ENCODE data around the gene CAMK1D. TPM values are rescaled to one million over a fixed set of nuclear protein-coding genes. Genes with fewer than 3 reads are reported as not detected.

The CAMK1D gene
- total RNA-seq, 2 experiments from 2014 or later: 19.0 to 25.6 TPM

GRCh38 chr10:12319076-12319475 is 30.3 kb upstream of the CAMK1D start:
- ChIA-PET POLR2A (no interaction called here), CTCF (ENCODE audit: unreplicated experiment) (no interaction called here)
- no peak overlapping the region for H3K4me2 ChIP-seq (ENCODE audit: low read length)

GRCh38 chr10:12320892-12321291 is 28.5 kb upstream of the CAMK1D start:
- Histone ChIP-seq H3K27ac (ENCODE audit: low read depth, low read length, poor library complexity, severe bottlenecking) (no peak overlapping the region), H3K4me2 (ENCODE audit: low read length) (no peak overlapping the region), H3K4me3 (ENCODE audit: low read depth, low read length, poor library complexity, severe bottlenecking) (no peak overlapping the region), H3K9me2 (ENCODE audit: insufficient read depth, low read length) (no peaks in the 10 kb centered on the region), H2AFZ (ENCODE audit: low read length) (no peak overlapping the region), H3K9me3 (ENCODE audit: low read length) (no peaks in the 10 kb centered on the region), H4K20me1 (ENCODE audit: insufficient read depth, low read length) (no peaks in the 10 kb centered on the region), H3K79me2 (ENCODE audit: insufficient read depth, low read depth, low read length) (no peaks in the 10 kb centered on the region), H3K36me3 (ENCODE audit: insufficient read depth, low read length) (no peaks in the 10 kb centered on the region), H3K4me1 (ENCODE audit: insufficient read depth, low read length, poor library complexity, severe bottlenecking) (peaks cover 15% of the 10 kb centered on the region)
- no TSS peak for BruUV-seq (replicated peaks)
- intact Hi-C loops (cut with micrococcal nuclease; ENCODE audit: unreplicated experiment): no loop called here
- TF ChIP-seq EZH2phosphoT487 (IDR thresholded peaks at IDR 0.05; ENCODE audit: borderline replicate concordance, low read depth, low read length): no peak
- TF ChIP-seq CTCF (conservative IDR thresholded peaks at IDR 0.05; ENCODE audit: low read length): no peak
- POLR2A ChIA-PET: interaction anchor here (0.6 to 1.6 kb wide), 2 partner anchors 19 to 730 kb away, joined by 3 to 6 read pairs; no protein-coding TSS in a partner anchor
- CTCF ChIA-PET (ENCODE audit: unreplicated experiment): no interaction called here
- DNase-seq (ENCODE audit: low spot score): no peak

More at GRCh38 chr10:12319076-12319475, 30.3 kb upstream of the CAMK1D start:
- H3K9me3 ChIP-seq (ENCODE audit: low read length): no peaks in the 10 kb centered on the region
- H3K4me1 ChIP-seq (ENCODE audit: insufficient read depth, low read length, poor library complexity, severe bottlenecking): peaks cover 15% of the 10 kb centered on the region
- DNase-seq (ENCODE audit: low spot score): no peak
- H3K79me2 ChIP-seq (ENCODE audit: insufficient read depth, low read depth, low read length): no peaks in the 10 kb centered on the region
- TF ChIP-seq CTCF (conservative IDR thresholded peaks at IDR 0.05; ENCODE audit: low read length) (no peak), EZH2phosphoT487 (IDR thresholded peaks at IDR 0.05; ENCODE audit: borderline replicate concordance, low read depth, low read length) (no peak)
- H3K9me2 ChIP-seq (ENCODE audit: insufficient read depth, low read length): no peaks in the 10 kb centered on the region
- H2AFZ ChIP-seq (ENCODE audit: low read length): peak overlapping the region; percentile 55
- H3K36me3 ChIP-seq (ENCODE audit: insufficient read depth, low read length): no peaks in the 10 kb centered on the region
- BruUV-seq (replicated peaks): no TSS peak
- intact Hi-C loops (cut with micrococcal nuclease; ENCODE audit: unreplicated experiment): no loop called here
- no peak overlapping the region for H3K4me3 ChIP-seq (ENCODE audit: low read depth, low read length, poor library complexity, severe bottlenecking)
- H3K27ac ChIP-seq (ENCODE audit: low read depth, low read length, poor library complexity, severe bottlenecking): no peak overlapping the region
- no peaks in the 10 kb centered on the region for H4K20me1 ChIP-seq (ENCODE audit: insufficient read depth, low read length)

GRCh38 chr10:12321641-12322040 is 27.7 kb upstream of the CAMK1D start:
- H2AFZ ChIP-seq (ENCODE audit: low read length): no peak overlapping the region
- CTCF ChIA-PET (ENCODE audit: unreplicated experiment): no interaction called here
- no peaks in the 10 kb centered on the region for H3K36me3 ChIP-seq (ENCODE audit: insufficient read depth, low read length)
- intact Hi-C loops (cut with micrococcal nuclease; ENCODE audit: unreplicated experiment): no loop called here
- TF ChIP-seq EZH2phosphoT487 (IDR thresholded peaks at IDR 0.05; ENCODE audit: borderline replicate concordance, low read depth, low read length): no peak
- no peak for TF ChIP-seq CTCF (conservative IDR thresholded peaks at IDR 0.05; ENCODE audit: low read length)
- POLR2A ChIA-PET: interaction anchor here (0.6 to 1.6 kb wide), 5 partner anchors 18 to 328 kb away, joined by 3 to 6 read pairs (median 5); no protein-coding TSS in a partner anchor
- no peaks in the 10 kb centered on the region for H3K9me2 ChIP-seq (ENCODE audit: insufficient read depth, low read length)
- no peak for DNase-seq (ENCODE audit: low spot score)
- H3K27ac ChIP-seq (ENCODE audit: low read depth, low read length, poor library complexity, severe bottlenecking): no peak overlapping the region
- H3K4me3 ChIP-seq (ENCODE audit: low read depth, low read length, poor library complexity, severe bottlenecking): no peak overlapping the region
- no peak overlapping the region for H3K4me2 ChIP-seq (ENCODE audit: low read length)
- H4K20me1 ChIP-seq (ENCODE audit: insufficient read depth, low read length): no peaks in the 10 kb centered on the region
- no peaks in the 10 kb centered on the region for H3K9me3 ChIP-seq (ENCODE audit: low read length)
- peaks cover 19% of the 10 kb centered on the region for H3K4me1 ChIP-seq (ENCODE audit: insufficient read depth, low read length, poor library complexity, severe bottlenecking)
- BruUV-seq (replicated peaks): no TSS peak
- H3K79me2 ChIP-seq (ENCODE audit: insufficient read depth, low read depth, low read length): no peaks in the 10 kb centered on the region

All from OCI-LY7 (cell line).